ENCODE results near the gene RXRB.

Gene RXRB

DNA sequence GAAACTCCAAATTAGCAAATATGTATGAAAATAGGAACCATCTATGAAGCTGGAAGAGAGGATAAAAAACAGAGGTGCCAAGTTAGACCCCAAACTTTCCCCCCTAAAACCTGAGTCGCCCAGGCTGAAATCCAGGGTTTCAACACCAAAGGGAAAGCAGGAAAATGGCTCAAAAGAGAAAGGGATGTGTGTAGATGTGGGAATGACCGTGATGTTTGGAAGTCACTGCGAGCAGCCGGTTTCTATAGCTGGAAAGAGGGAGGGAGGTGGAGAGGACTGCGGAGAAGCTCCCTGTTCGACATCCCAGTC lies 12.3 kb upstream of the RXRB start:
- in situ Hi-C loops (cut with MboI; ENCODE audit: low sequenced_read_pairs), result no loop called here

DNA sequence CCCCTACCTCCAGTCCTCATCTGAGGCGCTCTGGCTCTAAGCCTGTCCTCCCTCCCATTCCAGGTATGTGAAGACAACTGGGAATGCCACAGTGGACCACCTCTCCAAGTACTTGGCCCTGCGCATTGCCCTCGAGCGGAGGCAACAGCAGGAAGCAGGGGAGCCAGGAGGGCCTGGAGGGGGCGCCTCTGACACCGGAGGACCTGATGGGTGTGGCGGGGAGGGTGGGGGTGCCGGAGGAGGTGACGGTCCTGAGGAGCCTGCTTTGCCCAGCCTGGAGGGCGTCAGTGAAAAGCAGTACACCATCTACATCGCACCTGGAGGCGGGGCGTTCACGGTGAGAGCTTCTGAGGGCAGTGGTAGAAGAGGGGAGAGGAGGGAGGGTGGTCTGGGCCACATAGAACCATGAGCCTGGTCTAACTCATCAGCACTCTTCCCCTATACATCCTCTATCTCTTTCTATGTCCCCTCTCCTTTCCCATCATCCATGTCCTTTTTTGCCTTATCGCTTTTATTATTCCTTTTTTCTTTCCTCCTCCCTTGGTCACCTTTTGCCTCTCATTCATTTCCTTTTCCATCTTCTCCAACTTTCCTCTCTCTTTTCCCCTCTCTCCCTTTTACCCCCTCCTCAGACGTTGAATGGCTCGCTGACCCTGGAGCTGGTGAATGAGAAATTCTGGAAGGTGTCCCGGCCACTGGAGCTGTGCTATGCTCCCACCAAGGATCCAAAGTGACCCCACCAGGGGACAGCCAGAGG lies 11.4 kb upstream of the RXRB start:
- in situ Hi-C loops (cut with MboI; ENCODE audit: low sequenced_read_pairs), result no loop called here

DNA sequence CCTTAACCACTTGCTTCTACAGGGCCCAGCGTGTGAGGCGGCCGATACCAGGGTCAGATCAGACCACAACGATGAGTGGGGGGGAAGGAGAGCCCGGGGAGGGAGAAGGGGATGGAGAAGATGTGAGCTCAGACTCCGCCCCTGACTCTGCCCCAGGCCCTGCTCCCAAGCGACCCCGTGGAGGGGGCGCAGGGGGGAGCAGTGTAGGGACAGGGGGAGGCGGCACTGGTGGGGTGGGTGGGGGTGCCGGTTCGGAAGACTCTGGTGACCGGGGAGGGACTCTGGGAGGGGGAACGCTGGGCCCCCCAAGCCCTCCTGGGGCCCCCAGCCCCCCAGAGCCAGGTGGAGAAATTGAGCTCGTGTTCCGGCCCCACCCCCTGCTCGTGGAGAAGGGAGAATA lies 10.7 kb upstream of the RXRB start:
- in situ Hi-C loops (cut with MboI; ENCODE audit: low sequenced_read_pairs), result no loop called here

DNA sequence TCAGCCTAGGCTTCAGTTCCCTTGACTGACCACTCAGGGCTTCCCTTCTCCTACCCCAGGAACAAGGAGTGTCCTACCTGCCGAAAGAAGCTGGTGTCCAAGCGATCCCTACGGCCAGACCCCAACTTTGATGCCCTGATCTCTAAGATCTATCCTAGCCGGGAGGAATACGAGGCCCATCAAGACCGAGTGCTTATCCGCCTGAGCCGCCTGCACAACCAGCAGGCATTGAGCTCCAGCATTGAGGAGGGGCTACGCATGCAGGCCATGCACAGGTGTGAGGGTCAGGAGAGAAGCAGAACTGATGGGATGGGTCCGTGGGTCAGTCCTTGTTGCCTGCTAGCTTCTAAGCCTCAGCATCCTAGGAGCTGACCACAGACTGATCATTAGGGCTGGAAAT lies 9.4 kb upstream of the RXRB start:
- in situ Hi-C loops (cut with MboI; ENCODE audit: low sequenced_read_pairs), result no loop called here

DNA sequence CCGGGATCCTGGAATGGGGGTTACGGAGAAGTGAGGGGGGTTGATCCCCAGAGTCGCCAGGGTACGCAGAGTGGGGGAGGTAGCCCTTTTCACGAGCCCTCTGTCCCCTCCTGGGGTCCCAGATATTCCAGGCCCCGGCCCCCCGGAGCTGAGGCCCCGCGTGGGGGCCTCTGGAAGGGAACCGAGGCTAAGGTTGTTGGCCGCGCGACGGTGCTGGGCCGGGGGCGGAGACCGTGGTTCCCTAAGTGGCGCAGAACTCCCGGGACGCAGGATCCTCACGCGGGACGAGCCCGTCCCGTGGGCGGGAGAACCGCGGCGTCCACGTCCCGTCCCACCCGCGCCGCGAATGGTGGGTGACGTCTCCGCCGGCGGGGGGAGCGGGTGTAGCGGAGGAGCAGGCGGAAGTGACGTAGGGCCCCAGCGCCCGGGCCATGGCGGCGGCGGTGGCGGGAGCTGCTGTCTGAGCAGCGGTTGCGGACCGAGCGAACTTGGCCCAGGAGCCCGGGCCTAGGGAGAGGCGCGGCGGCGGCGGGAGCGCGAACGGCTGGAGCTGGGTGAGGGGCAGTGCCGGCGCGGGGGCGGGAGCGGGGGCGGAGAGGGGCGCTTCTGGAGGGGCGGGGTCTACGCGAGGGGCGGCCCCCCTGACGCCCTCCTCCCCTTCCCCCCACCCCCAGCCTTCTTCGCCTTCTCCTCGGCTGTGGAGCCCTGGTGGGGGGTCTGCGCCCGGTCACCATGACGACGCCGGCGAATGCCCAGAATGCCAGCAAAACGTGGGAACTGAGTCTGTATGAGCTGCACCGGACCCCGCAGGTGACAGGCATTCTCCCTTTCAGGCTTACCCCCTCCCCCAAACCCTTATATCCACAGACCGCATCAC lies 7.9 kb upstream of the RXRB start, which contains the start of gene RING1:
RING1 (plus strand) TSS at position 410 of the 877 bp plus-strand sequence; CDS start at position 733, 323 bp downstream.
- in situ Hi-C loops (cut with MboI; ENCODE audit: low sequenced_read_pairs), result no loop called here

DNA sequence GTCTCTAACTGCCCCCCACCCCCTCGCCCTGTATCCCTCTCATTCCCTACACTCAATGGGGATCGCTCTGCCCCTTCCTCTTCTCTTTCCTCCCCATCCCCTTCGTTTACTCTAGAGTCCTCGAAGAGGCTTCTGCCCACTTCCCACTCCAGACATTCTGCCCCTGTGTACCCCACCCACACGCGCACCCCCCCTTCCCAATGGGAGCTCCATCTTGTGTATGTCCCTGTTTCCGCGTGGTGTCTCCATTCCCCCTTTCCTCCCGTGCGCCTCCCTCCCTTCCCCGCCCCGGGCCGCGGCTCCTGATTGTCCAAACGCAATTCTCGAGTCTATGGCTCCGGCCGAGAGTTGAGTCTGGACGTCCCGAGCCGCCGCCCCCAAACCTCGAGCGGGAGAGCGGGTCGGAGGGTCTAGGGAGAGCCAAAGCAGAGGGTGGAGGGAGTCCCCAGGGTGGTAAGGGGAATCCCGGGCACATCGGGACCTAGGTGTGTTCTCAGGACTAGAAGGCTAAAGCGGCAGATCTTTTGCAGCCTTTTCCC lies 7.2 kb upstream of the RXRB start:
- in situ Hi-C loops (cut with MboI; ENCODE audit: low sequenced_read_pairs), result no loop called here

DNA sequence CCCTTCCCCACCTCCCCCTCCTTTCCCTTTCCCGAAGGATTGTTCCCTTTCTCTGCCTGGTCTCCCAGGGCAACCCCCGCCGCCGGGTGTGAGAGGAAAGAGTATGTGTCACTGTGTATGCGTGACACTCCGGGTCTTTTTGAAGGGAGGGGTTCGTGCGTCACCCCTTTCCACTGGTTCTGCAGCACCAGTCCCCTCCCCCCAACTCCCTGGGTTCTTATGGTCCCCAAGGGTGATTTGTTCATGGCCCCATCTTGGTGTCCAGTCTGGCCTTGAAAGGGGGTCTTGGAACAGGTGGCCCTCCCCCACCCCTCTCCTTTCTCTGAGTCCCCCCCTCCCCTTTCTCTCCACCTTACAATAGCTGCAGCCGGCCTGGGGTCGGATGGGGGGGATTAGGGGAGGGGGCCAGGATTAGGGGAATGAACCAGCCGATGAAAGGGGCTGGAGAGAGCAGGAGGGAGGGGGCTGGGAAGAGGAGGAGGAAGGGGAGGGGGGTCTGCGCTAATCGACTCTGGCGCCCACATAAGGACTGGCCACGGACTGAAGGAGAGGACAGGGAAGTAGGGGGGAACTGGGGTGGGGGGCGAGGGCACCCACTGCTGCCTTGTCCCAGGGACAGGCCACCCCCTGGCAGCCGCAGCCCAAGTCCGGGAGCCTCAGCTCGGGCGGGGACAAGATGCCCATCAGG lies 6.5 kb upstream of the RXRB start:
- in situ Hi-C loops (cut with MboI; ENCODE audit: low sequenced_read_pairs), result no loop called here

DNA sequence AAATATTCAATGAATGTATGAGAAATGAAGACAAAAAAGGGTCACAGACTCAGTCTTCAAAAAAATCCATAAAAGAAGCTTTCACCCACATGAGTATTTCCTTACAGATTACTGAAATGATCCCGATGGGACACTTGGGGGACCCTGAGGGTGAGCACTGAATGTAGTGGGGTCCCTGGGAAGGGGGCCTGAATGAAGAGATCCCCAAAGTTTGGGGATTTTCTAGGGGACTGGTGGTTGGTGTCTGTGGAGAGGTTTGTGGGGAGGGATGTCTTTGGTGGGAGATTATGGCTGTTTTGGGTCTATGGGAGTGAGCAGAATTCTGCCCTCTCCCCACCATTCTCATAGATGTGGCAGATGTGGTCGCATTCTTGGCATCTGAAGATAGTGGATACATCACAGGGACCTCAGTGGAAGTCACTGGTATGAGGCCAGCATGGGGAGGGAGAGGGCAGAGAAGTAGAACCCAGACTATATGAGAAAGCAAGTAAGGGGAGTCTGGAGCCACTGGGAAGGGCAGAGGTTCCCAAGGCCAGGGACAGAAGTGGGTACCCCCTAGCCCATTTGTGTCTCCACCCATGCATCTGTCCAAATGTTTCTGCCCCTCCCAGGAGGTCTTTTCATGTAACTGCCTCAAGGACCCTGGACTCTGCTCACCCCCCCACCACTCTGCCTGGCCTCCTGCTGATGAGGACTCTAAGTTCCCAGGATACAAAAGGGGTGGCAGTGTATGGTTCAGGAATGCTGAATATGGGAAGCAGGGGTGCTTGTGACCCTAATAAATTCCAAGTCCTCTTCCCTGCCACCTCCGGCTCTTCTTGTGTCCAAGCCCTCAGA lies 5.8 kb upstream of the RXRB start:
- in situ Hi-C loops (cut with MboI; ENCODE audit: low sequenced_read_pairs), result no loop called here

DNA sequence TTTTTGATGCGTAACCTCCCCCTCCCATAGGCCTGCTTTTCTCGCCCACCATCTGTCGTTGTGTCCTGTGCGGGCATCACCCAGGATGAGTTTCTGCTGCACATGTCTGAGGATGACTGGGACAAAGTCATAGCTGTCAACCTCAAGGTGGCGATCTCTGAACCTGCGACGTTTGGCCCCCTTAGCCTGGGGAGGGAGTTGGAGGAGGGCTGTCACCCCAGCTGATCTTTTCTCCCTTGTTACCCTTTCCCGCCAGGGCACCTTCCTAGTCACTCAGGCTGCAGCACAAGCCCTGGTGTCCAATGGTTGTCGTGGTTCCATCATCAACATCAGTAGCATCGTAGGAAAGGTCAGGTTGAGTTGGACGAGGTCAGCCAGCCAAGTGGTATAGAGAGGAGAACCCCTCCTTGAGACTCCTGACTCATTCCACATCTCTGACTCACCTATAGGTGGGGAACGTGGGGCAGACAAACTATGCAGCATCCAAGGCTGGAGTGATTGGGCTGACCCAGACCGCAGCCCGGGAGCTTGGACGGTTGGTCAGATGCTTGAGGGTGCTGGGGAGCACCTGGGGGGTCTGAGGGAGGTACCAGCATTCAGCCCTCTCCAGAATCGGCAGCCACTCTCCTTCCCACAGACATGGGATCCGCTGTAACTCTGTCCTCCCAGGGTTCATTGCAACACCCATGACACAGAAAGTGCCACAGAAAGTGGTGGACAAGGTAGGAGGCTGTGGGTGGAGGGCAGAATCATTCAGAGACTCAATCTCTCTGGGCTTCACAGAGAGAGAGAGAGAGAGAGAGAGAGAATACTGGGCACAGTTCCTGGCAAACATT lies 4.9 kb upstream of the RXRB start:
- in situ Hi-C loops (cut with MboI; ENCODE audit: low sequenced_read_pairs), result no loop called here

DNA sequence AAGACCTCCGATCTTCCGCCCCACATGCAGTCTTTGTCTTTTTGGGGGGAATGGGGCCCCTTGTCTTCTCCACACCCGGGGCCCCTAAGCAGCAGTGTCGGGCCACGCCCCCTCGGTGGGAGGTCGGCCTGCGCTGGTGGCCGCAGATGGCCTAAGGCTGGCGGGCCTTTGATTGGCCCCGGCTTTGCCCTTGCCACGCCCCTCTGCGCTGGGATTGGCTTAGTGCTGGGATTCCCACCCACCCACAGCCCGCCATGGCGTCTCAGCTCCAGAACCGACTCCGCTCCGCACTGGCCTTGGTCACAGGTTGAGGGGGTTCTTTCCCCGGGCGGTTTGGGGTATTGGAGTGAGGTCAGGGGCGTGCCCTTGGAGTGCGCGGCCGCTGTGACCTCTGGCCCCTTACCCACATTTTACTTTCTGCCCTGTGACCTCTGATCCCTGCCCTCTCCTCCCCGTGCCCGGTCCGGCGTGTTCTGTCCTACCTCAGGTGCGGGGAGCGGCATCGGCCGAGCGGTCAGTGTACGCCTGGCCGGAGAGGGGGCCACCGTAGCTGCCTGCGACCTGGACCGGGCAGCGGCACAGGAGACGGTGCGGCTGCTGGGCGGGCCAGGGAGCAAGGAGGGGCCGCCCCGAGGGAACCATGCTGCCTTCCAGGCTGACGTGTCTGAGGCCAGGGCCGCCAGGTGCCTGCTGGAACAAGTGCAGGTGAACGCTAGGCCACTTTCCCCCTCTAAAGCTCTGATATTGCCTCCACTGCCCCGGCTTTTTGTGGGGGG lies 4.1 kb upstream of the RXRB start, which contains the start of gene HSD17B8:
HSD17B8 (plus strand) TSS at position 241 of the 776 bp plus-strand sequence; CDS start at position 255, 14 bp downstream.
- in situ Hi-C loops (cut with MboI; ENCODE audit: low sequenced_read_pairs), result no loop called here

DNA sequence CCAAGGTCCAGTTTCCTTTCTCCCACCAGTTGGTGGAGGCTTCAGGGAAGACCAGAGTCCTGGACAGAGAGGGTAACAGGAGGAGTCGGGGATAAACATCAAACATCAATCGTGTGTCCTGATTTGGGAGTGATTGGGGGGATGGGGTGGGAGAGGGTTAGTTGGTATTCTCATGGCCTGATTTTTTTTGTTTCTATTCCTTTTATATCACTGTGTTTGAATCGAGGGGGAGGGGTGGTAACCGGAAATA lies 3.6 kb upstream of the RXRB start:
- in situ Hi-C loops (cut with MboI; ENCODE audit: low sequenced_read_pairs), result no loop called here

DNA sequence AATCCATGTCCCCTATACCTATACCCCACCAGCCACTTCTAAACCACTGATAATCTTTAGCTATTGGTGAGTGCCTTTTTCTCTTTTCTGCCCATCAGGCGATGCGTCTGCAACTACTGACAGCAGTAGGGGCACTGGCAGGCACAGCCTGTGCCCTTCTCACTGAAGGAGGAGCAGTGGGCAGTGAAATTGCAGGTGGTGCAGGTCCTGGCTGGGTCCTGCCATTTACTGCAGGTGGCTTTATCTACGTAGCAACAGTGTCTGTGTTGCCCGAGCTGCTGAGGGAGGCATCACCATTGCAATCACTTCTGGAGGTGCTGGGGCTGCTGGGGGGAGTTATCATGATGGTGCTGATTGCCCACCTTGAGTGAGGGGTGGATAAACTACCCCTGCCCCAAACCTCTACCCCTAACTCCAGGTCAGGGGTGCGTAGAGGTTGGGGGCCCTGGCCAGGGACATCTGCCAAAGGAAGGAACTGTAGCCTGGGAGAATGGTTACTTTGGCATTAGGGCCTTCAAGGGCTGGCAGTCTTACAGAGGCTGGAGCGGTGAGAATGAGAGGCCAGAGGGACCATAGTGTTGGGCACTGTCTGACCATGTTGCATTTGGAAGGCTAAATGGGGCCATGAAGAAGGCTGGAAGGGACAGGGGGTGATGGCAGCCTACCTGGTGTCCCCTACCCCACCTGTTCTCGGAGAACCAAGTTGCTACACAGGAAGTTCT lies 3.1 kb upstream of the RXRB start:
- in situ Hi-C loops (cut with MboI; ENCODE audit: low sequenced_read_pairs), result no loop called here

DNA sequence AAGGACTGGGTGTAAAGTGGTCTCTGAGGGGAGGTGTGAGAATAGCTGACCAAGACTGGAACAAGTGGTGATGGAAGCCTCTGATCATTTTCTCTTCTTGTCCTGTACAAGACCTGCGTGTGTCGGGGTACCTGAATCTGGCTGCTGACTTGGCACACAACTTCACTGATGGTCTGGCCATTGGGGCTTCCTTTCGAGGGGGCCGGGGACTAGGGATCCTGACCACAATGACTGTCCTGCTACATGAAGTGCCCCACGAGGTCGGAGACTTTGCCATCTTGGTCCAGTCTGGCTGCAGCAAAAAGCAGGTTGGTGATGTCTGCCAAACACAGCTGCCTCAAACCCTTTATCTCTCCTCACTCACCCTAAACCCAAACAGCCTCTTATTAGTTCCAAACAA lies 2.3 kb upstream of the RXRB start:
- in situ Hi-C loops (cut with MboI; ENCODE audit: low sequenced_read_pairs), result no loop called here

DNA sequence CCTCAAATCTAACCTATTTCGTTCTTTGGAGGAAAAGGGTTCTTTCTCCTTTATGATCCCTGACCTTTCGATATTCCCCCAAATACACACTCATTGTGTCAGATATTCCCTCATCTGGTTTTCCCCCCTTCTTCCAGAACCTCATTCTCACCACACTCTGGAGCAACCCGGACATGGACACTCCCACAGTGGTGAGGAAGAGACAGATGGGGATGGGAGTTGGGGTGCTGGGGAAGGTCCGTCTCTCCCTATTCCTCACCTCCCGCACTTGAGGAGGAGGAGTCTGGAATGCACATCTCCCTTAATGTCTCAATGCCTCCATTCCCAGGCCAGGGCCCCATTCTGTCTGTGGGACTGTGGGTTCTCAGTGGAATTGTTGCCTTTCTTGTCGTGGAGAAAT lies 1.5 kb upstream of the RXRB start:
- in situ Hi-C loops (cut with MboI; ENCODE audit: low sequenced_read_pairs), result no loop called here

DNA sequence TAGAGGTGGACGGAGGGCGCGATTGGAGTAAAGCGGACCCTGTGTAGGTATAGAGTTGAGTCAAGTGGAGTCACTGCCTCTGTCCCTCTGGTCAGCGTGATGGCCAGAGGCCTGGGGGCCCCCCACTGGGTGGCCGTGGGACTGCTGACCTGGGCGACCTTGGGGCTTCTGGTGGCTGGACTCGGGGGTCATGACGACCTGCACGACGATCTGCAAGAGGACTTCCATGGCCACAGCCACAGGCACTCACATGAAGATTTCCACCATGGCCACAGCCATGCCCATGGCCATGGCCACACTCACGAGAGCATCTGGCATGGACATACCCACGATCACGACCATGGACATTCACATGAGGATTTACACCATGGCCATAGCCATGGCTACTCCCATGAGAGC lies 681 bp upstream of the RXRB start:
- in situ Hi-C loops (cut with MboI; ENCODE audit: low sequenced_read_pairs), result no loop called here

DNA sequence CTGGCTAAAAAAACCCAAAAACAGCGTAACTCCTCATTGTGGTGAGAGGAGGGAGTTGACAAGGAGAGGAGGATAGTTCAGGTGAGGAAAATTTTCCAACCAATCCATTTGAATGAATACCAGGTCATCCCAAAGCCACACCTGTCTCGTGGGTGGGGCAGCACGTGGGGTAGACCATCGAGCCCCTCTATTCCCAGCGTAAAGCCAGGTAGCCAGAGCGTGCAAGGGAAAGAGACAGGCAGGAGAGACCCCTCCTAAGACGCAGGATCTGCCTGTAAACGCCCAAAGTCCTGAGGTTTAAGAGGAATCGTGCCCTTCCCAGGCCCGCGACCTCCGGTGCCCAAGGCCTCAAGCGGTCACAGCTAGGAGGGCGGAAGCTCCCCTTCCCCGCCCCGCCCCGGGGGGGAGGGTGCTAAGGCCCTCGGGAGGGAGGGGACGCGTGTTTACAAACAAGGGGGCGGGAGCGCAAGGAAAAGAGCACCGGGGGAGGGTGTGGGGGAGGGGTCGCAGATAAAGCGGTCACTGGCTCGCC lies 712 bp downstream of the RXRB start:
- in situ Hi-C loops (cut with MboI; ENCODE audit: low sequenced_read_pairs), result no loop called here

DNA sequence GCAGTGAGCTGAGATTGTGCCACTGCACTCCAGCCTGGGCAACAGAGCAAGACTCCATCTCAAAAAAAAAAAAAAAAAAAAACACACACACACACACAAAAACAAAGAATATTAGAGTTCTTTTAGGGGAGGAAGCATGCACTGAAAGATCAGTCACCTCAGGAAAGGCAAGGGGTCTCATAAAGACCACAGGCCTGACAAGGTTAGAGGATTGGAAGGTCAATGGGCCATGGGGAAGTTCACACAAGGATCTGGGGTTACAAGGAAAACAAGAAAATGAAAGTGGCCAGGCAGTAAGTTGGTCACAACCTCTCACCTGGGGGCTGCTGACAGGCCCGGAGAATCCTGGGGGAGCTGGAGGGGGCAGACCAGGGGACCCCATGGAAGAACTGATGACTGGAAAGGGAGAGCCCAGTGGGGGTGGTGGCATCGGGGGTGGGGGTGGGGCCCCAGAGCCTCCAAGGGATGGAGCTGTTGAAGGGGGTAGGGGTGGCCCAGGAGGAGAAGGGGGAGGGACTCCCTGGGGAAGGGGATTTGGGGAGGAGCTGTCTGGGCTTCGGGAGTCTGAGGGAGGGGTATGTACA lies 1.5 kb downstream of the RXRB start:
- in situ Hi-C loops (cut with MboI; ENCODE audit: low sequenced_read_pairs), result no loop called here

Measured in HL-60/S4 treated with phorbol 12-myristate 13-acetate at 8.2 ng/mL for 4 days and 3 days (cell line).